A549 (cell line): Measurements from ENCODE around the gene PREX1.

Experiments
- CTCF ChIP-seq: fragments of >200 bp; sonication (Bioruptor Twin); formaldehyde crosslinking; IDR thresholded peaks from 3 replicates; pipeline ENCODE4 v1.5.1; 2016
- MAX ChIP-seq: IDR thresholded peaks from 2 replicates; pipeline ENCODE4 v1.6.1; 2012
- NR3C1 ChIP-seq: fragments of >200 bp; sonication (Bioruptor Twin); formaldehyde crosslinking; IDR thresholded peaks from 3 replicates; pipeline ENCODE4 v1.6.1; 2017
- PBX3 ChIP-seq: IDR thresholded peaks from 2 replicates; pipeline ENCODE4 v1.6.1; 2012
- POLR2A ChIP-seq: IDR thresholded peaks from 2 replicates; pipeline ENCODE4 v1.6.1; 2012; ENCODE audit warnings: mild to moderate bottlenecking, low read length
- POLR2AphosphoS2 ChIP-seq: conservative IDR thresholded peaks from 2 replicates; pipeline ENCODE4 v1.6.1; 2012; ENCODE audit warnings: low read length, improper control_type of control experiment, inconsistent platforms
- REST ChIP-seq: fragments of 200-600 bp; sonication (generic); IDR thresholded peaks from 2 replicates; pipeline ENCODE4 v1.6.1; 2016; ENCODE audit warnings: antibody characterized with exemption, mild to moderate bottlenecking, moderate library complexity

GRCh38 chr20:48624315-48625020 is 203.3 kb downstream of the PREX1 start:
- TF ChIP-seq POLR2AphosphoS2 (no peak), NR3C1 (no peak), PBX3 (no peak), MAX (no peak), POLR2A (no peak), CTCF (no peak), REST (no peak)
